Measurements from ENCODE around the gene FYN.

- TF ChIP-seq FOXM1 (IDR thresholded peaks at IDR 0.05; ENCODE audit: low read depth) (no peak), FOXM1 (CRISPR knock-in tag; IDR thresholded peaks at IDR 0.05; ENCODE audit: low read depth) (no peak), HNRNPLL (IDR thresholded peaks at IDR 0.05; ENCODE audit: low read depth, low read length, poor library complexity, severe bottlenecking) (no peak), CBFA2T3 (IDR thresholded peaks at IDR 0.05) (no peak), ELF1 (tag; IDR thresholded peaks at IDR 0.05) (no peak), ZBTB7A (IDR thresholded peaks at IDR 0.05; ENCODE audit: borderline replicate concordance, control insufficient read depth, low read depth, low read length) (no peak), FOXK2 (conservative IDR thresholded peaks at IDR 0.05 in 1 of 2, IDR thresholded peaks at IDR 0.05 in 1 of 2; ENCODE audit: low read depth in 2 of 2) (no peak), ZFPM2 (CRISPR knock-in tag; IDR thresholded peaks at IDR 0.05) (no peak), CTCF (IDR thresholded peaks at IDR 0.05 in 2 of 3, conservative IDR thresholded peaks at IDR 0.05 in 1 of 3; ENCODE audit: insufficient read depth in 2 of 3, low read depth in 1 of 3, low read length in 3 of 3) (no peak), PPARD (CRISPR knock-in tag; IDR thresholded peaks at IDR 0.05) (no peak)
Observed at GRCh38 chr6:111848262-111848812, 24.9 kb downstream of the FYN start.

Measured in K562 (cell line).